HCT116 (cell line): ENCODE measurements around the gene VWA5B1. TPM values are rescaled to one million over a fixed set of nuclear protein-coding genes. Genes with fewer than 3 reads are reported as not detected.
A peak's percentile ranks its signal among the peaks of the same experiment; 100 is the strongest.

Experiments used
- ATAC-seq: fragments of 200-7000 bp; cut with Tn5 transposase; 2 replicates; pipeline ENCODE4 v1.9.1; 2020; ENCODE audit warnings: mild to moderate bottlenecking, moderate library complexity
- BruUV-seq: library from RNA; stranded (reverse); fragments of 400-500 nt; replicated peaks from 2 replicates; lab custom pipeline; 2021; lab: Mats Ljungman, UMichigan
- CTCF ChIA-PET: fragments of 300-600 bp; sonication (Branson Sonifier 250); formaldehyde crosslinking; loops from one replicate; lab custom pipeline; 2021; ENCODE audit warnings: antibody characterized with exemption; lab: Charles Lee
- POLR2A ChIA-PET: fragments of 300-600, 350-600 bp; sonication (Branson Sonifier 250); formaldehyde crosslinking; loops from one replicate; lab custom pipeline; 2021; ENCODE audit warnings: antibody characterized with exemption; lab: Charles Lee
- RAD21 ChIA-PET, 2 experiments: fragments of 300-600 bp; sonication (Branson Sonifier 250); formaldehyde crosslinking; loops; one replicate each; lab custom pipeline; 2023; ENCODE audit warnings: low total read pairs in 2 of 2; ENCODE audit not compliant: uncharacterized antibody in 2 of 2, unreplicated experiment in 2 of 2, low non-redundant PET in 1 of 2; lab: Charles Lee
- DNase-seq: peaks from one replicate; pipeline ENCODE4 v3.0.0-alpha.2; 2010; ENCODE audit warnings: low read depth, low spot score
- H2AFZ ChIP-seq: fragments of 200-600 bp; shearing (Covaris generic), sonication (generic); 2 replicates; pipeline ENCODE4 v1.6.1; 2017; ENCODE audit warnings: low read depth, mixed run types, mixed read lengths, antibody characterized with exemption, low read length; ENCODE audit not compliant: poor library complexity, severe bottlenecking
- H3K27ac ChIP-seq: 2 replicates; pipeline ENCODE4 v1.5.1; 2012; ENCODE audit warnings: low read depth, low read length
- H3K27me3 ChIP-seq: fragments of 200-600 bp; sonication (generic); 2 replicates; pipeline ENCODE4 v1.6.1; 2016; ENCODE audit warnings: mixed run types, low read length, mixed read lengths; ENCODE audit not compliant: insufficient read depth
- H3K36me3 ChIP-seq, 2 experiments: fragments of 200-500 bp in 1 of 2; fragments of 200-600 bp in 1 of 2; sonication (Bioruptor generic) in 1 of 2; sonication (generic) in 1 of 2; 2 replicates each; pipeline versions ENCODE4 v1.5.1 to v1.6.1; 2014 to 2016; ENCODE audit warnings: low read length in 2 of 2, inconsistent platforms in 1 of 2, mixed read lengths in 1 of 2, mixed run types in 1 of 2; ENCODE audit not compliant: insufficient read depth in 2 of 2, control insufficient read depth in 1 of 2
- H3K4me1 ChIP-seq, 2 experiments: fragments of 200-600 bp in 1 of 2; sonication (generic) in 1 of 2; 2 replicates each; pipeline versions ENCODE4 v1.5.1 to v1.6.1; 2012 to 2017; ENCODE audit warnings: low read length in 2 of 2, inconsistent platforms in 1 of 2, mild to moderate bottlenecking in 1 of 2, mixed read lengths in 1 of 2, mixed run types in 1 of 2, moderate library complexity in 1 of 2; ENCODE audit not compliant: insufficient read depth in 2 of 2, control insufficient read depth in 1 of 2
- H3K4me2 ChIP-seq: fragments of 200-600 bp; sonication (generic); 2 replicates; pipeline ENCODE4 v1.6.1; 2017; ENCODE audit warnings: mixed run types, low read length, mixed read lengths
- H3K4me3 ChIP-seq, 2 experiments: fragments of 200-600 bp in 1 of 2; sonication (generic) in 1 of 2; replicated peaks in 1 of 2; 2 replicates each; pipeline ENCODE4 v1.5.1; 2011 to 2016; ENCODE audit warnings: low read length in 2 of 2, control low read depth in 1 of 2, low read depth in 1 of 2, mild to moderate bottlenecking in 1 of 2, mixed read lengths in 1 of 2, mixed run types in 1 of 2
- H3K79me2 ChIP-seq: fragments of 200-600 bp; sonication (generic); 2 replicates; pipeline ENCODE4 v1.6.1; 2017; ENCODE audit warnings: mild to moderate bottlenecking, mixed run types, low read length, moderate library complexity, mixed read lengths; ENCODE audit not compliant: insufficient read depth
- H3K9ac ChIP-seq: fragments of 200-600 bp; sonication (generic); 2 replicates; pipeline ENCODE4 v1.6.1; 2016; ENCODE audit warnings: low read length, mixed read lengths
- H3K9me2 ChIP-seq: fragments of 200-600 bp; sonication (generic), shearing (Covaris generic); 2 replicates; pipeline ENCODE4 v1.6.1; 2017; ENCODE audit warnings: mixed run types, mild to moderate bottlenecking, moderate library complexity; ENCODE audit not compliant: insufficient read depth
- H3K9me3 ChIP-seq, 2 experiments: fragments of 200-500 bp in 1 of 2; fragments of 200-600 bp in 1 of 2; sonication (Bioruptor generic) in 1 of 2; sonication (generic) in 1 of 2; 2 replicates each; pipeline ENCODE4 v1.6.1; 2014 to 2017; ENCODE audit warnings: low read length in 2 of 2, mixed read lengths in 2 of 2, inconsistent platforms in 1 of 2, low read depth in 1 of 2, mild to moderate bottlenecking in 1 of 2, mixed run types in 1 of 2, moderate library complexity in 1 of 2; ENCODE audit not compliant: control insufficient read depth in 1 of 2, insufficient read depth in 1 of 2
- H4K20me1 ChIP-seq: fragments of 200-600 bp; sonication (generic), shearing (Covaris generic); 2 replicates; pipeline ENCODE4 v1.6.1; 2017; ENCODE audit warnings: mixed run types, mild to moderate bottlenecking, moderate library complexity; ENCODE audit not compliant: insufficient read depth
- ELF1 ChIP-seq: IDR thresholded peaks from 2 replicates; pipeline ENCODE4 v1.6.1; 2012; ENCODE audit warnings: low read depth, borderline replicate concordance
- EZH2phosphoT487 ChIP-seq: fragments of 200-600 bp; IDR thresholded peaks from 2 replicates; pipeline ENCODE4 v1.6.1; 2018; ENCODE audit warnings: antibody characterized with exemption, borderline replicate concordance
- POLR2A ChIP-seq: IDR thresholded peaks from 2 replicates; pipeline ENCODE4 v1.7.0; 2011; ENCODE audit warnings: borderline replicate concordance; ENCODE audit not compliant: insufficient read depth, insufficient read length; ENCODE audit errors: extremely low read depth
- SRF ChIP-seq: IDR thresholded peaks from 2 replicates; pipeline ENCODE4 v1.6.1; 2012; ENCODE audit warnings: low read depth
- TCF7L2 ChIP-seq: IDR thresholded peaks from 2 replicates; pipeline ENCODE4 v1.7.0; 2011; ENCODE audit warnings: borderline replicate concordance, inconsistent platforms; ENCODE audit not compliant: insufficient read depth, insufficient read length; ENCODE audit errors: extremely low read depth
- intact Hi-C: fragments of 100-400 bp; cut with micrococcal nuclease; formaldehyde crosslinking; loops from 2 replicates; pipeline ENCODE4 v1.10.0; 2022
- total RNA-seq: library from RNA; stranded (reverse); gene quantifications from one replicate; pipeline ENCODE4 v1.2.1, GENCODE V29; 2021; ENCODE audit not compliant: unreplicated experiment
- TF ChIP-seq, protein P1 (sequence below): IDR thresholded peaks from 2 replicates; pipeline ENCODE4 v1.6.1; 2012; ENCODE audit warnings: low read depth
- TF ChIP-seq, protein P2 (sequence below), 3 experiments: fragments of 200-600 bp in 1 of 3; sonication (generic) in 1 of 3; IDR thresholded peaks in 2 of 3; conservative IDR thresholded peaks in 1 of 3; 2 replicates each; pipeline ENCODE4 v1.5.1; 2012 to 2017; ENCODE audit warnings: low read depth in 2 of 3, low read length in 2 of 3, antibody characterized with exemption in 1 of 3, borderline replicate concordance in 1 of 3, control low read depth in 1 of 3, mild to moderate bottlenecking in 1 of 3, mixed read lengths in 1 of 3, mixed run types in 1 of 3, moderate library complexity in 1 of 3; ENCODE audit not compliant: insufficient read depth in 1 of 3
- TF ChIP-seq, protein P3 (sequence below): IDR thresholded peaks from 2 replicates; pipeline ENCODE4 v1.6.1; 2011; ENCODE audit warnings: mild to moderate bottlenecking, low read length, moderate library complexity; ENCODE audit not compliant: insufficient replicate concordance; ENCODE audit errors: extremely low read depth
- TF ChIP-seq, protein P4 (sequence below): IDR thresholded peaks from 2 replicates; pipeline ENCODE4 v1.6.1; 2012

The VWA5B1 gene
- total RNA-seq, 1 experiment from 2014 or later, result not detected

DNA sequence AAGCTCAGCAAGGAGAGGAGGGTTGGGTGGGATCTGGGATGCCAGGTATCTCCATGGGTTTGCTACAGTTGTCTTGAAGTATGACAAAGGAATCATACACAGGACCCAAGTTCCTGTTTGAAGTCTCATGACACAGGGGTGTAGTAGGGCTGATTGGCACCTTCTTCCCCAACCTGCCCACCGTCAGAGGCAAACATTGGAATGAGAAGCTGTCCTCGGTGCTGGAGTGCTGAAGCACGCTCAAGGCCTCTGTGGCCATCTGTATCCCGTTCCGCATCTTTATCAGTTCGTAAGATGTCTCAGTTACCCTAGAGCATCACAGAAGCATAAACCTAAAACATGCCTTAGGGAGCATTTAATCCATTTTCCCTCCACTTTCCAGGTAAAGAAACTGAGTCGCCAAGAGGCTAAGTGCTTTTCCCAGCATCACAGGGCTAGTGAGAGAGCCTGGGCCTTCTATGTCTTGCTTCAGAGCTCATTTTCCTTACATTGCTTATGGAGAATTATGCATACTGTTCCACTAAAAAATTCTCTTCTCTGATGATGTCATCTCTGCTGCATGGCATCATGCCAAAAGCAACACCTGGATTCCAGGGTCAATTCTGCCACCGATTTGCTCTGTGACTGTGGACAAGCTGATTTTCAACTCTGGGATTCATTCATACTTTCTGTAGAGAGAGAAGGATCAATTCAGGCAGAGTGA lies 34.2 kb downstream of the VWA5B1 start:
- Histone ChIP-seq H3K27ac (no peak overlapping the region), H3K9me2 (no peaks in the 10 kb centered on the region), H3K4me3 (no peak overlapping the region), H3K27me3 (peaks cover 21% of the 10 kb centered on the region; the same call in 1 of the 2 replicates), H3K79me2 (no peaks in the 10 kb centered on the region), H2AFZ (no peak overlapping the region), H4K20me1 (no peaks in the 10 kb centered on the region), H3K4me1 (no peaks in the 10 kb centered on the region), H3K9me3 (no peaks in the 10 kb centered on the region), H3K36me3 (no peaks in the 10 kb centered on the region), H3K4me2 (no peak overlapping the region)
- BruUV-seq, result no TSS peak
- RAD21 ChIA-PET, result no interaction called here
- POLR2A ChIA-PET, result no interaction called here
- DNase-seq, result no peak
- no peak for ATAC-seq
- CTCF ChIA-PET, result interaction anchor here (1.2 kb wide), 1 partner anchor 37 kb away, joined by 4 read pairs; no protein-coding TSS in a partner anchor
- TF ChIP-seq EZH2phosphoT487, result no peak
- TF ChIP-seq, protein P1, sequence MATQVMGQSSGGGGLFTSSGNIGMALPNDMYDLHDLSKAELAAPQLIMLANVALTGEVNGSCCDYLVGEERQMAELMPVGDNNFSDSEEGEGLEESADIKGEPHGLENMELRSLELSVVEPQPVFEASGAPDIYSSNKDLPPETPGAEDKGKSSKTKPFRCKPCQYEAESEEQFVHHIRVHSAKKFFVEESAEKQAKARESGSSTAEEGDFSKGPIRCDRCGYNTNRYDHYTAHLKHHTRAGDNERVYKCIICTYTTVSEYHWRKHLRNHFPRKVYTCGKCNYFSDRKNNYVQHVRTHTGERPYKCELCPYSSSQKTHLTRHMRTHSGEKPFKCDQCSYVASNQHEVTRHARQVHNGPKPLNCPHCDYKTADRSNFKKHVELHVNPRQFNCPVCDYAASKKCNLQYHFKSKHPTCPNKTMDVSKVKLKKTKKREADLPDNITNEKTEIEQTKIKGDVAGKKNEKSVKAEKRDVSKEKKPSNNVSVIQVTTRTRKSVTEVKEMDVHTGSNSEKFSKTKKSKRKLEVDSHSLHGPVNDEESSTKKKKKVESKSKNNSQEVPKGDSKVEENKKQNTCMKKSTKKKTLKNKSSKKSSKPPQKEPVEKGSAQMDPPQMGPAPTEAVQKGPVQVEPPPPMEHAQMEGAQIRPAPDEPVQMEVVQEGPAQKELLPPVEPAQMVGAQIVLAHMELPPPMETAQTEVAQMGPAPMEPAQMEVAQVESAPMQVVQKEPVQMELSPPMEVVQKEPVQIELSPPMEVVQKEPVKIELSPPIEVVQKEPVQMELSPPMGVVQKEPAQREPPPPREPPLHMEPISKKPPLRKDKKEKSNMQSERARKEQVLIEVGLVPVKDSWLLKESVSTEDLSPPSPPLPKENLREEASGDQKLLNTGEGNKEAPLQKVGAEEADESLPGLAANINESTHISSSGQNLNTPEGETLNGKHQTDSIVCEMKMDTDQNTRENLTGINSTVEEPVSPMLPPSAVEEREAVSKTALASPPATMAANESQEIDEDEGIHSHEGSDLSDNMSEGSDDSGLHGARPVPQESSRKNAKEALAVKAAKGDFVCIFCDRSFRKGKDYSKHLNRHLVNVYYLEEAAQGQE, result peak; percentile 17
- TF ChIP-seq, all 23 proteins: peak for 1
- H3K9ac ChIP-seq, result no peak overlapping the region
- intact Hi-C loops, result no loop called here

DNA sequence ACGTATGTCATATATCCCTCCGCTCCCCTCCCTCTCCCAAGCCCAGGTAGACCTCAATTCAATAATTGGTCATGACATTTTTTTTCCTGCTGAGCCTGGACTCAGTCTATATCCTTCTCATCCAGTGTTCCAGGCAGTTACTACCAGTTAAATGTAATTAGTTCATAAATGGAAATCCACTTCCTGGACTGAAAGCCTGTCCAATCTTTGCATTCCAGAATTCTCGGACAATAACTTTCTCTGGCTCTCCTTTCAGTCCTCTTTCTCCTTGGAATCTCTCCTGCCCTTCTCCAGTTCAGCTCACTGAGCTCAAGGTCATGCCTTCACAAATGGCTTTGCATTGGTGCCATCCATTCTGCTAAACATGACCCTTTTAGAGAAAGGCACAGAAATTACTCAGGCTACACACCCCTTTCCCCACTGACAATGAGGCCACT lies 34.8 kb downstream of the VWA5B1 start:
- Histone ChIP-seq H3K9me2 (no peaks in the 10 kb centered on the region), H2AFZ (no peak overlapping the region), H3K4me3 (no peak overlapping the region), H3K27me3 (peaks cover 21% of the 10 kb centered on the region; the same call in 1 of the 2 replicates), H3K4me2 (no peak overlapping the region), H4K20me1 (no peaks in the 10 kb centered on the region), H3K9me3 (no peaks in the 10 kb centered on the region), H3K79me2 (no peaks in the 10 kb centered on the region), H3K9ac (no peak overlapping the region), H3K36me3 (no peaks in the 10 kb centered on the region), H3K27ac (no peak overlapping the region), H3K4me1 (no peaks in the 10 kb centered on the region)
- no TSS peak for BruUV-seq
- ATAC-seq (no peak), DNase-seq (no peak)
- POLR2A ChIA-PET, result no interaction called here
- TF ChIP-seq, protein P2, sequence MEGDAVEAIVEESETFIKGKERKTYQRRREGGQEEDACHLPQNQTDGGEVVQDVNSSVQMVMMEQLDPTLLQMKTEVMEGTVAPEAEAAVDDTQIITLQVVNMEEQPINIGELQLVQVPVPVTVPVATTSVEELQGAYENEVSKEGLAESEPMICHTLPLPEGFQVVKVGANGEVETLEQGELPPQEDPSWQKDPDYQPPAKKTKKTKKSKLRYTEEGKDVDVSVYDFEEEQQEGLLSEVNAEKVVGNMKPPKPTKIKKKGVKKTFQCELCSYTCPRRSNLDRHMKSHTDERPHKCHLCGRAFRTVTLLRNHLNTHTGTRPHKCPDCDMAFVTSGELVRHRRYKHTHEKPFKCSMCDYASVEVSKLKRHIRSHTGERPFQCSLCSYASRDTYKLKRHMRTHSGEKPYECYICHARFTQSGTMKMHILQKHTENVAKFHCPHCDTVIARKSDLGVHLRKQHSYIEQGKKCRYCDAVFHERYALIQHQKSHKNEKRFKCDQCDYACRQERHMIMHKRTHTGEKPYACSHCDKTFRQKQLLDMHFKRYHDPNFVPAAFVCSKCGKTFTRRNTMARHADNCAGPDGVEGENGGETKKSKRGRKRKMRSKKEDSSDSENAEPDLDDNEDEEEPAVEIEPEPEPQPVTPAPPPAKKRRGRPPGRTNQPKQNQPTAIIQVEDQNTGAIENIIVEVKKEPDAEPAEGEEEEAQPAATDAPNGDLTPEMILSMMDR (IDR thresholded peaks at IDR 0.05 in 2 of 3, conservative IDR thresholded peaks at IDR 0.05 in 1 of 3; ENCODE audit: borderline replicate concordance in 1 of 3, insufficient read depth in 1 of 3, low read depth in 2 of 3, low read length in 2 of 3), result no peak
- TF ChIP-seq TCF7L2, result no peak
- TF ChIP-seq, protein P3, sequence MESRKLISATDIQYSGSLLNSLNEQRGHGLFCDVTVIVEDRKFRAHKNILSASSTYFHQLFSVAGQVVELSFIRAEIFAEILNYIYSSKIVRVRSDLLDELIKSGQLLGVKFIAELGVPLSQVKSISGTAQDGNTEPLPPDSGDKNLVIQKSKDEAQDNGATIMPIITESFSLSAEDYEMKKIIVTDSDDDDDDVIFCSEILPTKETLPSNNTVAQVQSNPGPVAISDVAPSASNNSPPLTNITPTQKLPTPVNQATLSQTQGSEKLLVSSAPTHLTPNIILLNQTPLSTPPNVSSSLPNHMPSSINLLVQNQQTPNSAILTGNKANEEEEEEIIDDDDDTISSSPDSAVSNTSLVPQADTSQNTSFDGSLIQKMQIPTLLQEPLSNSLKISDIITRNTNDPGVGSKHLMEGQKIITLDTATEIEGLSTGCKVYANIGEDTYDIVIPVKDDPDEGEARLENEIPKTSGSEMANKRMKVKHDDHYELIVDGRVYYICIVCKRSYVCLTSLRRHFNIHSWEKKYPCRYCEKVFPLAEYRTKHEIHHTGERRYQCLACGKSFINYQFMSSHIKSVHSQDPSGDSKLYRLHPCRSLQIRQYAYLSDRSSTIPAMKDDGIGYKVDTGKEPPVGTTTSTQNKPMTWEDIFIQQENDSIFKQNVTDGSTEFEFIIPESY, result no peak
- no peak for TF ChIP-seq SRF
- TF ChIP-seq POLR2A, result no peak
- TF ChIP-seq, protein P4, sequence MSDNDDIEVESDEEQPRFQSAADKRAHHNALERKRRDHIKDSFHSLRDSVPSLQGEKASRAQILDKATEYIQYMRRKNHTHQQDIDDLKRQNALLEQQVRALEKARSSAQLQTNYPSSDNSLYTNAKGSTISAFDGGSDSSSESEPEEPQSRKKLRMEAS, result no peak
- TF ChIP-seq ELF1, result no peak
- RAD21 ChIA-PET, result no interaction called here
- intact Hi-C loops, result no loop called here
- CTCF ChIA-PET, result interaction anchor here (1.2 kb wide), 1 partner anchor 36 kb away, joined by 4 read pairs; no protein-coding TSS in a partner anchor
